Cardiac fibroblast (primary cell): ENCODE data around the gene TSC22D1.
A peak's percentile ranks its signal among the peaks of the same experiment; 100 is the strongest.

Source experiments
- DNase-seq, 2 donors: peaks; one replicate each; pipeline versions ENCODE4 v3.0.0 to v3.0.0-alpha.2; 2010; ENCODE audit warnings: low read depth in 2 of 2
- H3K4me3 ChIP-seq, 2 donors: replicated peaks in 1 of 2; 1 replicate in 1 of 2; 2 replicates in 1 of 2; pipeline ENCODE4 v1.5.1; 2011; ENCODE audit warnings: low read depth in 2 of 2, low read length in 2 of 2, mild to moderate bottlenecking in 2 of 2, moderate library complexity in 1 of 2
- CTCF ChIP-seq: IDR thresholded peaks from one replicate; pipeline ENCODE4 v1.5.1; 2011; ENCODE audit warnings: low read depth, mild to moderate bottlenecking, low read length, inconsistent platforms

Gene TSC22D1

GRCh38 chr13:44508562-44509077 lies 67.5 kb downstream of the TSC22D1 start:
- TF ChIP-seq CTCF: no peak
- no peak overlapping the region for H3K4me3 ChIP-seq

GRCh38 chr13:44507639-44508038 lies 68.5 kb downstream of the TSC22D1 start:
- no peak for DNase-seq
- H3K4me3 ChIP-seq: no peak overlapping the region
- TF ChIP-seq CTCF: no peak

More at GRCh38 chr13:44508562-44509077, 67.5 kb downstream of the TSC22D1 start:
- DNase-seq: no peak

- TF ChIP-seq CTCF: no peak
- DNase-seq: no peak
- H3K4me3 ChIP-seq: no peak overlapping the region
Measured at GRCh38 chr13:44506719-44507118, 69.4 kb downstream of the TSC22D1 start.

- no peak overlapping the region for H3K4me3 ChIP-seq
- no peak for DNase-seq
- no peak for TF ChIP-seq CTCF
Measured at GRCh38 chr13:44506251-44506650, 69.9 kb downstream of the TSC22D1 start.

GRCh38 chr13:44504116-44504515 lies 72.0 kb downstream of the TSC22D1 start:
- H3K4me3 ChIP-seq: no peak overlapping the region
- no peak for DNase-seq
- TF ChIP-seq CTCF: no peak

GRCh38 chr13:44498969-44499368 lies 77.2 kb downstream of the TSC22D1 start:
- DNase-seq: peak in 1 of 2 donors; percentile 56
- TF ChIP-seq CTCF: no peak
- H3K4me3 ChIP-seq: no peak overlapping the region

GRCh38 chr13:44498502-44498901 lies 77.6 kb downstream of the TSC22D1 start:
- TF ChIP-seq CTCF: no peak
- no peak overlapping the region for H3K4me3 ChIP-seq
- no peak for DNase-seq
